ENCODE measurements around the gene MYO5B.
"Not testable (repeated sequence)": the region's sequence is repeated elsewhere in the genome, so short reads cannot be mapped to it uniquely, and the experiment has no call there.

Gene MYO5B

DNA sequence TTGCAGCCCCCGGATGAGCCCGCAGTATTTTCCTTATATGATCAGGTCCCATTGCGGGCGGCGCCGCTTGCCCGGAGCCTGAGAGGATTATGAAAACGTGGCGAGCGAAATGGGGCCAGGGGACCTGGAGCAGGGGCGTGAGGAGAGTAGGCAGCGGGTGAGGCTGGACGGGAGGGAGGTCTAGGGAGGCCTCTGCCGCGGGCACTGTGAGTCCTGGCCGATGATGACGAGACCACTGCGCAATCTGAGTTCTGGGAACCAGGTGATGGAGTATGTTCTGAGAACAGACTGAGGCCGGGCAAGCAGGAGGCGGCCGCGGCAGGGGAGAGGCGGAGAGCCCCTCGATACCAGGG is 380.8 kb downstream of the MYO5B start:
- peak; percentile 39 for DNase-seq

- DNase-seq: peak; percentile 93
Measured at GRCh38 chr18:49813319-49814146, 381.4 kb downstream of the MYO5B start, which contains the start of gene ACAA2. TSS of gene ACAA2 (minus strand) at chr18:49813533. CDS start at chr18:49813484, 49 bp downstream.

- peak; percentile 26 for DNase-seq
Measured at GRCh38 chr18:49813069-49813318, 382.0 kb downstream of the MYO5B start.

- DNase-seq: no peak
Measured at GRCh38 chr18:49812286-49813068, 382.5 kb downstream of the MYO5B start.

- no peak for DNase-seq
Measured at GRCh38 chr18:49811151-49811938, 383.6 kb downstream of the MYO5B start.

DNA sequence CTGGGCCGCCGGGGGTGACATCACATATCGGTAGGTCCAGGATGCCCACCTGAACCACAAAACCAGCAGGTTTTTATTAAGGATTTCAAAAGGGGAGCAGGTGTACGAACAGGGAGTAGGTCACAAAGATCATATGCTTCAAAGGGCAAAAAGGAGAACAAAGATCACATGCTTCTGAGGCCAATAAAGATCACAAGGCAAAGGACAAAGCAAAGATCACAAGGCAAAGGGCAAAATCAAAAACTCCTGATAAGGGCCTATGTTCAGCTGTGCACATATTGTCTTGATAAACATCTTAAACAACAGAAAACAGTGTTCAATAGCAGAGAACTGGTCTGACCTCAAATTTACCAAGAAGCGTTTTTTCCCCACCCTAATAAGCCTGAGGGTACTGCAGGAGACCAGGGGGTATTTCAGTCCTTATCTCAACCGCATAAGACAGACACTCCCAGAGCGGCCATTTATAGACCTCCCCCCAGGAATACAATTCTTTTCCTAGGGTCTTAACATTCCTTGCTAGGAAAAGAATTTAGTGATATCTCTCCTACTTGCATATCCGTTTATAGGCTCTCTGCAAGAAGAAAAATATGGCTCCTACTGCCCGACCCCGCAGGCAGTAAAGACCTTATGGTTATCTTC is 386.3 kb downstream of the MYO5B start:
- DNase-seq: not testable (repeated sequence)

- no peak for DNase-seq
Measured at GRCh38 chr18:49804096-49804495, 390.9 kb downstream of the MYO5B start.

DNA sequence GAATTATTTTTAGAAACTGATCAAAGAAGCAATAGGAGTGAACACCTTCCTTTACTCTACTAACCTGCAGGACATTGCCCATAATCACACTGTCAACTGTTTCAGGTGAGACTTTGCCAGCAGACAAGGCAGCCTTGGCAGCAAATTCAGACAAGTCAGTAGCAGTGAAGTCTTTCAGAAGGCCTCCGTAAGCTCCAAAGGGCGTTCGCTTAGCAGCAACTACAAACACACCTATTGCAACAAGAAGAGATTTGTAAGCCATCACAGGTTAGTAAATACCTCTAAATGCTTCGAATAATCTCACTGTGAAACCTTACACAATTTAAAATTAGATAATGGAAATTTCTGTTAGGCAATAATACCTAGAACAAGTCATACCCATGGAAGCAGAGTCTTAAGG is 392.3 kb downstream of the MYO5B start:
- DNase-seq: no peak

GRCh38 chr18:49800491-49800890 is 394.5 kb downstream of the MYO5B start:
- DNase-seq: not testable (repeated sequence)

GRCh38 chr18:49799806-49800205 is 395.1 kb downstream of the MYO5B start:
- DNase-seq: not testable (repeated sequence)

DNA sequence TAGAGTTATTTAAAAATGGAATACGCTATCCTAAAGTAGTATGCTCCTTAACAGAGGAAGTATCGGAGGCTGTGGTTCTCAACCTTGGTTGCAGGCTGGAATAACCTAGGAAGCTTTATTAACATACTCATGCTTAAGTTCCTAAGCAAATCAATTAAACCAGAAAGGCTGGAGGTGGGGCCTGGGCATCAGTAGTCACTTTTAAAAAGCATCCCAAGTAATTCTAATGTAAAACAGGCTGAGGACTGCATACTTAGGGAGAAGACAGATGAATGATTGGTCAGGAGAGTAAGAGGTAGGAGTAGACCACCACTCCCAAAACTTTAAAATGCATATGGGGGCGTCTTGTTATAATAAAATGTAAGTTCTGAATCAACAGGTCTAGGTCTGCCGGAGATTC is 396.9 kb downstream of the MYO5B start:
- no peak for DNase-seq

DNA sequence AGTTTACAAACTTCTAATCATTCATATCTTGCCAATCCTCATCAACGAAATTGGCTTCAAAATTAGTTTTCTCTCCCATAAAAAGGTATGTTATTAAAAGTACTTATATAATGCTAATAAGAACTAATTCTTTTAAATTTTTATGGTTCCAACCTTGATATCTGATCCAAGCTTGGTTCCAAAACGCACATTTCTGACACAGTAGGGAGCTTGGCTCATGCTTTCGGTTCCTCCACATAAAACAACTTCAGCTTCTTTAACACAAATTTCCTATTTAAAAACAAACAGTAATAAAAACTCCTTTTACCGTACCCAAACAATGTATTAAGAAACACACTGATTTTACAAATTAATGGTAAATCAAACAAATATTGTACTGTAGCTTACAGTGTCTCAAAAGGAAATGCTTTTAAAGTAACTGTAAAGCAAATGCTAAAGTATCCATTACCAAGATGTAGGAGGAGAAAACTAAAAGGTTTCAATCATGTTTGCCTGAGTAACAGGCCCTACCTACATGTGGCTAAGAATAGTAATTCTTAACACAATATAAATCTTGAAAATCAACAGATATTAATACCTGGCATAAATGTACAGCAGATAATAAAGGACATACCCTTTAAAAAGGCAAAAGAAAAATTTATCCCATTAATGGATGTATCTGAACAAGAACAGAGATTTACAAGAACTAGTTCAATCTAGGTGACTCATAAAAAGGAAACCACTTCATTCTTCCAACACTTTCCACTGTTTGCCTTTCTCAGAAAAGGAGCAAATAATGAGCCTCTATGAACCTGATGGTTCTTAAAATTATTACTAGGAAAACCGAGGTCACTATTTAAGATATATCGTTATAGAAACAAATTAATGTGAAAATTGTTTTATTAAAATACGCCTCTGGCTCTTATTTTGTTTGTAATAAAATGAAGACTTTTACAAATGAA is 399.1 kb downstream of the MYO5B start:
- DNase-seq: no peak

- no peak for DNase-seq
Measured at GRCh38 chr18:49794743-49795142, 400.2 kb downstream of the MYO5B start.

DNA sequence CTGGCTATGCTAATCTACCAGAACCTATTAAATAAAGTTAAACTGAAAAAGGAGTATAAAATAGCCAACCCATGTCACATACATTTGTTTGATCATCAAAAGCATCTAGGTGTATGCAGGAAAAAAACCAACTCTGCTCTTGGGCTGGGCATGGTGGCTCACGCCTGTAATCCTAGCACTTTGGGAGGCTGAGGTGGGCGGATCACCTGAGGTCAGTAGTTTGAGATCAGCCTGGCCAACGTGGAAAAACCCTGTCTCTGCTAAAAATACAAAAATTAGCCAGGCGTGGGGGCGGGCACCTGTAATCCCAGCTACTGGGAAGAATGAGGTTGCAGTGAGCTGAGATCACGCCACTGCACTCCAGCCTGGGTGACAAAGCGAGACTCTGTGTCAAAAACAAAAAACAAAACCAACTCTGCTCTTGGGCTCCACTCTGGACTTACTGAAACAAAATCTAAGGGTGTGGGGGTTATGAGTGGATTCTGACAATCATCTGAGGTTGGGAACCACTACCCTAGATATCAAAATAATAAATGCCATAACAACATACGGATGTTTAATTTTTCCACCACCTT is 405.3 kb downstream of the MYO5B start:
- not testable (repeated sequence) for DNase-seq

- DNase-seq: no peak
Measured at GRCh38 chr18:49788327-49788898, 406.5 kb downstream of the MYO5B start.

DNA sequence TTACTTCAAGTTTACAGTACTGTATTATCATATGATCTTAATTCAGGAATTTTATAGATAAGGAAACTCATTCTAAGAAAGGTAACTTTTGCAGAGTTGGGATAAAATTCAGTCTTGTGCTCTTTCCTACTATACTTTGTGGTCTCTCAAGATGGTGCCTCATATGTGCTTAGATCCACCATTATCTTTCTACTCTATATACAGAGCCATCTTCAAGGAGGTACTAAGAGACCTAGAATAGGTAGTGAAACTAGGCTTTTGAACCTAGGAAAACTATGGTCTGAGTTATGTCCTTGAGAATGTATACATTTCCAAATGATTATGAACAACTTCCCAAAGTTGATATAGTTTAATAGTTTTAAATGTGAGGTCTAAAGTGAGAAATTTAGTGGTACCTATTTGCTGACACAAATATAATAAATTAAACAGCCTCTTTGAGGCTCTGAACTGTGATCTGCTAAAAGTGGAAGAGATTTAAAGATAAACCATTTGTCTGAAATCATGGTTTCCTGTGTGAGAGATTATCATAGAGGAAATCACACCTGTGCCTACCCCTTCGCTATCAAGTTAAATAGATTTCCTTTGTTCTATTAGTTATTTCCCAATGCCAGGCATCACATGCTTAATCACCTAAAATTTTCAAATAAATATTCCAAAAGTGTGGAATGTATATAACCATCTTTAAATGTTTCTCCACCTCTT is 408.8 kb downstream of the MYO5B start:
- DNase-seq: no peak

GRCh38 chr18:49784427-49785185 is 410.3 kb downstream of the MYO5B start:
- no peak for DNase-seq

- not testable (repeated sequence) for DNase-seq
Measured at GRCh38 chr18:49783631-49784030, 411.3 kb downstream of the MYO5B start.

DNA sequence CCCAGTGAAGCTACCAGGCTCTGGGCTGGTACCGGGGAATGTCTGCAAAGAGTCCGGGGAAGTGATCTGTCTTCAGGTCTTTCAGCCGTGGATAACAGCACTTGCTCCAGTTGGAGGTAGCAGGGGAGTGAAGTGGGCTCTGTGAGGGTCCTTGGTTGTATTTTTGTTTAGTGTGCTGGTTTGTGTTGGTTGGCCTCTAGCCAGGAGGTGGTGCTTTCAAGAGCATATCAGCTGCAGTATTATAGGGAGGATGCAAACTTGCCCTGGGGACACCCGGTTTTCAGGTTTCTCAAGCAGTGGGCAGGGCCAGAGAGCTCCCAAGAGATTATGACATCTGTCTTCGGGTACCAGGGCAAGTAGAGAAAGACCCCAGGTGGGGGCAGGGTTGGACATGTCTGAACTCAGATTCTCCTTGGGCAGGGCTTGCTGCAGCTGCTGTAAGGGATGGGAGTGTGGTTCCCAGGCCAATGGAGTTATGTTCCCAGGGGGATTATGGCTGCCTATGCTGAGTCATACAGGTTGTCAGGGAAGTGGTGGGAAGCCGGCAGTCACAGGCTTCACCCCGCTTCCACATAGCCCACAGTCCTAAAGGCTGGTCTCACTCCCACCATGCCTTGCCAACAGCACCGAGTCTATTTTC is 416.0 kb downstream of the MYO5B start:
- DNase-seq: no peak

Data from HCEC 1CT (cell line).